Medulla oblongata (tissue), 1 donor: ENCODE measurements around the gene SNX11.

Experiments
- DNase-seq: peaks from one replicate; pipeline ENCODE4 v3.0.0-alpha.2; 2015; ENCODE audit errors: extremely low spot score

SNX11 gene

DNA sequence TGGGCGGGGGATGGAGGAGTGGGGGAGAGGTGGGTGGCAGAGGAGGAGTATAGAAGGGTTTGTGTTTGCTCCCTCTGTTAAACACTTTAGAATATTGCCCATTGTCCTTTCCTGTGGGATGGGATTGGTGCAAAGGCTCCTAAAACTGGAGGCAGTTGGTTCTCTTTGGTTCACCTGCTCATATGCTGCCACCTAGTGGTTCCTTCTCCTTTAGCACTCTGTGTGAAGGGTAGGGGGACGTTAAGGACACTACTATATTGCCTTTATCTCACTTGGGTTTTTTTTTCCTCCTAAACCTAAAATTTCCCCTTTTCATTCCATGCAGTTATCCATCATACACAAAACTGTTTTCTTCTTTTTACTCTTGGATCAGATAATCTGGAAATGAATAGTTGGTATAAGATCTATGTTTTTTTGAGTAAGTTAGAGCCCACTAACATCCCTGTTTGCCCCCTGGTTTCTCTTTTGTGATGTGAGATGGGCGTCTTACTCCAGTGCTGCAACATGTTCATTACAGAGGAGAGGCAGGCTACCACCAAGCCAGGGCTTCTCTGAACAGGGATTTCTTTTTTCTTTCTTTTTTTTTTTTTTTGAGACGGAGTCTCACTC lies 23.8 kb downstream of the SNX11 start:
- DNase-seq: peak; percentile 89

DNA sequence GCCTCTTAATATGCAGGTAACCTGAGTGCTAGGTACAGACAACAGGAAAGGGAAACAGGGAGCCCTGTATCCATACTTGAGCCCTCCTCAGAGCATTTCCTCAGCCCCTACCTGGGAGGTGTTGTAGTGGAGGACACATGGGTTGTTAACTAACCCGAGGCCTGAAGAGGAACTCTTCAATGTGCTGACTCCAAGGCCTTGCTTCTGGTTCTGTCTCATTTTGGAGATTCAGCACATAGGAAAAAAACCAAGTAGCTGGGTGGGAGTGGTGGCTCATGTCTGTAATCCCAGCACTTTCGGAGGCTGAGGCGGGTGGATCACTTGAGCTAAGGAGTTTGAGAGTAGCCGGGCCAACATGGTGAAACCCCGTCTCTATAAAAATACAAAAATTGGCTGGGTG lies 24.8 kb downstream of the SNX11 start:
- peak; percentile 47 for DNase-seq

DNA sequence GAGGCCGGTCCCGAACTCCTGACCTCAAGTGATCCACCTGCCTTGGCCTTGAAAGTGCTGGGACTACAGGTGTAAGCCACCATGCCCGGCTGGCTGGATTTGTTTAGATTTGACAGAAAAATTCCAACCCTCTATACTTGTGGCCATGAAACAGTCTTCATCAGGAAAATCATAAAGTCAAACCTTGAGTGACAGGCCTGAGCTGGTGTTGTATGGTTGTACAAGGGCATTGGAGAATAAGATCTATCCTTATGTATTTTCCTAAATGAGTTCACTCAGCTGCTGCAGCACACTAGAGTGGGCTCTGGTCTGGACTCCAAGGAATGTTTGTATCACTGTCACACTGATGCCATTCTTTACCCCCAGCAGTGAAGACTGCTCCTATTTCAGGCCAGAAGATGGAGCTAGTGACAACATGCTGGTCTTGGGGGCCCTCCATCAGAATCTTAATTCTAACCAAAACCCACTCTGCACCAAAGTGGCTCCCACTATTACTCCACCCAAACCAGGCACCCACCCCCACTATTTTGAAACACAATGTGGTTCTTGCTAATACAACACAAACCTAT lies 27.4 kb downstream of the SNX11 start:
- no peak for DNase-seq

DNA sequence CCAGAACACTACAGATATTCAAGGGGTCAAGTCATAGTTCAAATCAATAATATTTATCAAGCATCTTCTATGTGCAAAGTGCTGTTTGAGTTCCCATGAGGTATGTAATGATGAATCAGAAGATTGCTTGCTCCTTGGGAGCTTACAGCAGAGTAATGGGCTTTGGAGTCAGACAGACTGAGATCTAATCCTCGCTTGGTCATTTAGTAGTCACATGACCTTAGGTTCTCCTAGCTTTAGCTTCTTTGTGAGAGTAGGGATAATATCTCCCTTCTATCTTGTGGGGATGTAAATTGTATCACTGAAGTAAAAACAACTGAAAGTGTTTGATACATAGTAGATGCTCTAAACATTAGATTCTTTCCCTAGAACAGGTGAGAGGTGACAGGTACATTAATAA lies 30.1 kb downstream of the SNX11 start:
- no peak for DNase-seq

DNA sequence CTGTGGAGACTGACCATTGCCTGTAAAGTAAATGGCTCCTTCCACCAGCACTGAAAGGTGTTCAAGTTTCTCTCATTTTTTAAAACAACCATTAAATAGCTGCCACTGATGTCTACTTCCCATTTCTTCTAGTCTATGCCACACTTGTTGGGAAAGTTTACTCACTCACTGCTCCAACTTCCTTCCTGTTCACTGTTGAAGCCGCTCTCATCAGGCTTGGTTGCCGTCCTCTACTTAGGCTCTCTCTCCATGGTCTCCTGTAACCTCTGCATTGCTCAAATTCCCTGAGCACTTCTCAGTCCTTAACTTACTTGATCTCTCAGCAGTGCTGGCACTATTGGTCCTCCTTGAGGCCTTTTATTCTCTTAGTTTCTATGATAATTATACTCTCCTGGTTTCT lies 32.4 kb downstream of the SNX11 start:
- peak; percentile 38 for DNase-seq

DNA sequence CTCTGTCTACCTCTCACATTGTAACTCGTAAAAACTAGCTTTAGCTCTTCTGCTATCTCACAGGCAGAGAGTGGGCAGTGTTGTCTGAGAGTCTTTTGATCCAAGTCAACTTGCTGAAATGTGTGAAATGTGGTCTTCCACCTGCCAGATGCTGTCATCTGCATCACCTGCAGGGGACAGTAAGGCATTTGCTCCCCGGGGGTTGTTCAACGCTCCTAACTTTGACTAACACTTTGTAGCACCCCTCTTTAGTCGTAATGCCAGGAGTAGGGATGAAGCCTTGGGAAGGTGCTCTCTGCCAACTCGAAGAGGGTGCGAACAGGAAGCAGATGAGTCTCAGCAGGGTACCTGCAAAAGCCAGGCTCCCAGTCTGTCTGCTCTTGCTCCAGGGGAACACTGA lies 36.1 kb downstream of the SNX11 start:
- no peak for DNase-seq

DNA sequence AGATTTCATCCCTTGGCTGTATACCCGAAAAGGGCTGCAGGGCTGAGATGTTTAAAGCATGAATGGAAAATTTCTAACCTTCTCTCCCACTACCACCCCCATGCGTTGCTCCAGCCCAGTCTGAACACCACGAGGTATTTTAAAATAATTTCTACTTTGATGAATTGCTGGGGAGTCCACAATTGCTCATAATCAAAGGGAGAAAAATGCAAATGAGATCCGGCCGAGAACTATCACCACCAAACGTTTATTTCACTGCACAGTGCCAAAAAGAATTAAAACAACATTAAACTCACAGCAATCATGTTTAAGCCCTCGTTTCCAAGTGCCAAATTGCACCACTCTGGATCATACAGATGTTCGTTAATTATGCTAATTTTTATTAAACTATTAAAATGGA lies 36.7 kb downstream of the SNX11 start:
- DNase-seq: no peak

DNA sequence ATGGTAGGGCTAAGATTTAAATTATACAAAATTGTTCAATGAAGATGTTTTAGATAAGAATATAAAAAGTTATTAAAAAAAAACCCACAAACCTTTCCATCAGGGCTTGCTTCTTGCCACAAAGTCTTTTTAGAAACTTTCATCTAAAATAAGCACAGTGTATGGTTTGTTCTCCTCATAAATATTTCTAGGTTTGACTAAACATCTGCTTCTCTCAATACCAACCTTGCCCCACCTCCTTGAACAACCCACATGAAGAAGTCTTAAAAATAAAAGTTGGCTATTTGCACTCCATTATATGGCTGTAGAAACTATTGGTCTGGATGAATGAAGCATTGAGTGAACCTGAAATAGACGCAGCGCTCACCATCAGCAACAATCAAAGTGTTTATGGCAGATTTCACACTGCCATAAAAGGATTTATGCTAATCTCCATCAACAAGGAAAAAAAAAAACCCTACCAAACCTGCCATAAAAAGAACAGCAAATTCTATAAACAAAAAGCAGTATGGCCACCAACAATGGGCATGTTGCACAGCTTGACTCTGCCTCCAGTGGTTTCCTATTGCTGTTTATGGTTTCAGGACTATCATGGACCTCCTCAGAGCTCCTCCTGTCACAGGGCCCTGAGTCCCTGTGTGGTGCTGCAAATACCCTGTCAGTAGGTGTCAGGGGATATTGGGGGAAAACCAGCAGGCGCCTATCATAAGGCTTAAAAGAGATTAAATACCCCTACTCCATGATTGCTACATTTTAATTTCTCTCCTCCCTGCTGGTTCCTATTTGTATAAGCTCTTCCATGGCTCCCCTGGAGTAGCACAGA lies 37.6 kb downstream of the SNX11 start:
- no peak for DNase-seq

DNA sequence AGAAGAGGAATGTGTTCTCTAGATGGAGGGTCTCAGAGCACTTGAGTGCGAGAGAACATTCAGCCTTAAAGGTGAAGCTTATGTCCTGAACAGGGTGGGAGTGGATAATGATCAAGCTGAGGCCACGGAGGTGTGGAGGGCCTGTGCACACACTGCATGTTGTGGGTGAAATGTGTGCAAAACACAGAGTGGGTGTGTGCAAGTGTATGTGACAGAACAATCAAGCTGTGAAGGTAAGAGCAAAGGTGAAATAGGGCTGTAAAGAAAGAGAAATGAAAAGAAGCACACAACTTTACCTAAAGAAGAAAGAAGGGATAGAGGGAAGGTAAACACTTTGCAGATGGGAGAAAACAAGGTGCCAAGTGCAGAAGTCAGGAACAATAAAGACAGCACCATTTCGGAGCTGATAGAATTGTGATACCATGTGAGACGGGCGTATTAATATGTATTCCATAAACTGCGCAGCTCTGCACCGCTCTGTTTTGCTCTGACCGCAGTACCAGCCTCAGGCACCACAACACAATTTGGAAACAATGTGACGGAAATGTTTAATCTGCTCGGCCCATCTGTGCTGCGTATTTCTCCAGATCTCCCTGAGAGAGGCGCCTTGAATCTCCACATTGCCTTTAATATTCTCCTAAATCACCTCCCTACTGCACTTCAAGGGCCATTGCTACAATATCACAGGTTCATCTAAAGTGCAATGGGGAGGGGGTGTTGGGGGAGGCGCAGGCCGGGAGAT lies 40.6 kb downstream of the SNX11 start:
- DNase-seq: no peak

DNA sequence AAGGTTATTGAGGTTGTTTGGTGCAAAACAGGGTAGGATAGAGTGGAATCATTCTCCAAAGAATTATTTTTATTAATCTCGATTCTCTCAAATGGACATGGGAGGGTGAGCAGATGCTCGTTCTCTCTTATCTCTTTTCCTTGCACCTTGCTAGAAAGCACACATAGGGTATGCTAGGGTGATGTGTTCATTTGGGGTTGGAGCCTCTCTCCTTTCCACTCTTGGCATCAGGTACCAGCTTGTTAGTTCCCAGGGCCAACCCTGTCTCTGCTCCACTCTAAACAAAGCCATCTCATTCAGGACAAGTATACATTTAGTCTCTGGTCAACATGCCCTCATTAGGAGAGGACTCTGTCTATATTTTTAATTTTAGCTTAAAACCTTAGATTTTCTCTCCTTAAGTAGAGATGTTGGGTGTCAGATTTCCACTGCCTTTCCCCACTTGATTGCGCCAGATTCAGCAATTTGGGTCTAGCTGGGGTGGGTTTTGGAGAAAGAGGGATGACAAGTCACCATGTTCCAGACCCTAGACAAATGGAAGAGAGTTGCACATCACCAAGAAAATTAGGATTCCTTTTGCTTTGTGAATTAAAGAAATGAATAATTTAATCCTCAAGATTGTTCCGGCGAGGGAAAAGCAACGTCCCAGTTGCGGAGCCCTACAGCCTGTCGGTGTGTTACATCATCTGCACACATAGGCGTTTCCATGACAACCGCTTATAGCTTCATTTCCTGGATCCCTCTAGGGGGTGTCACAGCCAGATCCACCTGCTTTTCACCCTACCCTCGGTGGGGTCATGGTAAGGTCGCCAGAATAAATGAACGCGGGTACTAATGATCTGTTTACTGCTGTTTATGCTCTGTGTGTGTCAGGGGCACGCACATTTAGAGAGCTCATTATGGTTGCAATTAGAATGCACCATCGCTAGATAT lies 41.6 kb downstream of the SNX11 start:
- DNase-seq: no peak

DNA sequence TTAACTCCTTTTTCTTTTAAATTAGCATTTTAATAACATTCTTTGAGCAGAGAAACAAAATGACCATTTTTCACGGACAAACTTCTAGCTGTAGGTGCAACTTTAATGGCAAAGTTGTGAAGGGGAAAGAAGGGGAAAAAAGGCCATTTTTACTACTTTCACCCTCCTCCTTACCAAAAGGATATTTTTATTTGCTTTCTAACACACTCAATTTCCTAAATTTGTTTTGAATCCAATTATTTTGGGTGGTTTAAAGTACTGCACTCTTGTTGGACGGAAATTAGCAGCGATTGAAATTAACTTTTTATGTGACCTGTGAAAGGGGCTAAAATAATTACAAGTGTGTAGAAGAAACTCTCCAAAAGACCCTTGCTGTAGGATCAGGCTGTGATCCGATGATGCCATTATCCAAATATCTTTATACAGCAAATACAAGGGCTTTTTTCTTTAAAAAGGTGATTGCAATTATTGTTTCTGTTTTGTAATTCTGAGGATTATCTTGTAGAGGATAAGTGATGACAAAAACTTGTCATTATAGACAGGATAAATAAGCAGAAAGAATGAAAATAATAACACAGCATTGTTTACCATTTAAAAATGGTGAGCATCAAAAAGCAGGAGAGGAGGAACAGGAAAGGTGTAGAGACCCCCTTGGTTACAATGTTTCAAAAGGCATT lies 42.4 kb downstream of the SNX11 start:
- DNase-seq: no peak

DNA sequence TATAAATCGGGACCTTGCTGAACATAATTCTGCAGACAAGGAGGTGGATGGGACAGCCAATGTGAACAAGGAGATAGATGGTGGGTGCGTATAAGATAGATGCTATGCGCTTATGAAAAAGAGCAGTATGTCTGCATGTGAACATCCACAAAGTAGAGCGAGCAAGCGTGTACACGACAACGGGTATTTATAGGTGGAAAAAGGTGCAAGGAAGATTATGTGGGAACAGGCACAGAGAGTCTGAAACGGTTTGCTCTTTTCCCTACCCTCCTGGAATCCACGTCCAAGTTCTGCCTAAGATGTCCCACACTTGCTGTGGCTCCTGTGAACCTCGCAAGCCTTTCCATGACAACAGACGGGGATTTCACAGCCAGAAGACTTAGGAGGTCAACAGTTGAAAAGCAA lies 43.0 kb downstream of the SNX11 start:
- DNase-seq: no peak

DNA sequence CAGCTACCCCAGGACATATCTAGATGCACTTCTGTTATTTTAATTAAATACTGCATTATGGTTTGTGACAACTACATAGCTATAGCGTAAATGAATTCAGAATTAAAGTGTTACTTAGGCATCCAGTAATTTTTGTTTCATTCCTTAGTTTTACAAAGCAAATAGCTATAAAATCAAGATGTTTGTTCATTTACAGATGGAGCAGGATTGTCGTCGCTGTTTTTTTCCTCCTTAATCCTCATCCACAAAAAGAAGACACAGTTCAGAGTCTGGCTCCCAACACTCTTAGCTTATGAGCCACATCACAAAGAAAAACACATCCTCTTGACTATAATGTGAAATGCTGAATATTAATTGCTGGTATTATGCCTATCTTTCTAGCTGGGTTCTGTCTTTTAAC lies 43.7 kb downstream of the SNX11 start:
- DNase-seq: no peak

DNA sequence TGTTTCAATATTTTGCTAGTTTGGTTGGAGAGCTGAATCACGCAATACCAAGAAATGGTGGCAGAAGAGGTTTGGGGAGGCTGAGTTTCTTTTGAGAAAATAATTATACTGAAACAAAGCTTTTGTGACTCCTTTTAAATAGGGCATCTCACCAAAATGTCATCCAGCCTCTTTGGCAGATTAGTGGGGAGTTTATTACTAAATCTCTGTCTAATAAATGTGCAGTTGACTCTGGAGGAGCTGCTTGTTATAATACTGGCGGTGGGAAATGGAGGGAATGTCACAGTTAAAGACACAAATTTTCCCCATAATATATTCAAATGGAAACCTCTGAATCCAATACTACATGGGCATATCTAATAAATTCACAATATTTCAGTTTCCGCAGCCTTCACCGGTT lies 44.7 kb downstream of the SNX11 start:
- DNase-seq: no peak

DNA sequence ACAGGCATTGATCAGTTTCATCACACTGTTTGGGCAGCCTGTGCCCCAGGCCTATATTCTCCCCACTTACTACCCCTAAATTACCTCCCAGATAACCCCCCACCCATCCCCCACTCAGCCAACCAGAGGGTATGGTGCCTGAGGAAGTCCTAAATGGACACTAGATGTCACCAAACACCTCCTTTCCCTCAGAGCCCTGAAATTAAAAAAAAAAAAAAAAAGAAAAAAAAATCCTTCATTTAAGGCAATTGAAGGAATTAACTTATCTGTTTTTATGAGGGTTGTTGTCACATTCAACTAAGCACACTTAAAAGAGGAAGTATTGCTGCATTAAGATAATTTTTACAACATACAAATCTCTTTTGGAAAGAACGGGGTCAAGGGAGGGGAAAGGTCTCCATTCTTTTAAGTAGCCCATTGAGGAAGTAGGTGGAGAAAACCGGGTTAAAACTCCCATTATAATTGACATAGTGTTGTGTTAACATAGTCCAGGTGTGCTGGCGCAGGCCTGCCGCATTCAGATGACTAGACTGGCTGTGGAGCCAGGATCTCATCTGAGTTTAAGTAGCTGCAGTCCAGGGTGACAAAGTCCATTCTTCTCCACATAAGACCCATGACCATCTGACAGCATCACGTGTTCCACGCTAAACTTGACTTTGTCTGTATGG lies 46.3 kb downstream of the SNX11 start:
- DNase-seq: no peak

DNA sequence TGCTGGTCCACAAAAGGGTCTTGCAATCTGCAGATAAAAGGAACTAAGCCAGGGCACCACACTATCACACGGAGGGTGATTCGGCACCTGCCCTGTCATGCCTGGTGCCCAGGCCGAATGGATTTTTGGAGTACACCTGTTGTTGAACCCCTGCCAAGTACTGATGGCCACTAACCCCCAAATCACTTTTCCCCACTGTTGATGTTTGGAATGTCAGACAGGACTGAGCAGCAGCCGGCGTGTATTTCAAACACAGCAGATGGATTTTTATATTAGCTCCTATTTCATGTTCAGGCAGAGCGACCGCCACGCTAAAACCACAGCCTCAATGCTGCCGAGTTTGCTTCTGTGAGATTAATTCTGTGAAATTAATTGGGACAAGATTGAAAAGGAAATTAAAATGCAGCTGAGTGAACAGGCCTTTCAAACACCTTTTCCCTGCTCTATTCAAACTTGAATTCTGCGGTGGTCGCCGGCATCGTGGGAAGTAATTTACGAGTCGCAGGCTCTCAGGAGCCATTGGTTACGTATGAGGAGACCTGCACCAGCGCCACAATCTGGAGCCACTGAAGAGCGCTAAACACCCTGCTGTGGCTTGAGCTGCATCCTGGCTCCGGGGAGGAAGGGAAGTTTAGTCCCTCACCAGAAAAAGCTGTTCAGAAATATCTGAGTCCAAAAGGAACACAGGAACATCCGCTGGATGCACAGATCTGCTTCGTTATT lies 48.5 kb downstream of the SNX11 start:
- no peak for DNase-seq

DNA sequence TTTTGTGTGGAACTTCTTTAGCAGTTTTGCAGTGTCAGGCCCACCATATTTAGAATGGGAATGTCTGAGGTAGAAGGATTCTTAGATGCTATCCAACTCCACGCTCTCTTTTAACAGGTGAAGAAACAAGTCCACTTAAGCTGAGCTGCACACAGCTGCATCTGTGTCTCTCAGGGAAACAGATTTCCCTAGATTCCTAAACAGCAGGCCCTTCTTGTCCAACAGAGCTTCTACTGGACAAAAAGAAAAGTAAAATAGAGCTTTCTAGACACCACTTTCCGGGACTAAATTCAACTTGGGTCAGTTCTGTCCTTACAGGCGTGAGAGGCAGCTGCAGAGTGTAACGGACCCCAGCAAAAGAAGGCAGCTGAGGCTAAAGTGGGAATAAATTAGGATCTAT lies 51.7 kb downstream of the SNX11 start:
- peak; percentile 17 for DNase-seq

DNA sequence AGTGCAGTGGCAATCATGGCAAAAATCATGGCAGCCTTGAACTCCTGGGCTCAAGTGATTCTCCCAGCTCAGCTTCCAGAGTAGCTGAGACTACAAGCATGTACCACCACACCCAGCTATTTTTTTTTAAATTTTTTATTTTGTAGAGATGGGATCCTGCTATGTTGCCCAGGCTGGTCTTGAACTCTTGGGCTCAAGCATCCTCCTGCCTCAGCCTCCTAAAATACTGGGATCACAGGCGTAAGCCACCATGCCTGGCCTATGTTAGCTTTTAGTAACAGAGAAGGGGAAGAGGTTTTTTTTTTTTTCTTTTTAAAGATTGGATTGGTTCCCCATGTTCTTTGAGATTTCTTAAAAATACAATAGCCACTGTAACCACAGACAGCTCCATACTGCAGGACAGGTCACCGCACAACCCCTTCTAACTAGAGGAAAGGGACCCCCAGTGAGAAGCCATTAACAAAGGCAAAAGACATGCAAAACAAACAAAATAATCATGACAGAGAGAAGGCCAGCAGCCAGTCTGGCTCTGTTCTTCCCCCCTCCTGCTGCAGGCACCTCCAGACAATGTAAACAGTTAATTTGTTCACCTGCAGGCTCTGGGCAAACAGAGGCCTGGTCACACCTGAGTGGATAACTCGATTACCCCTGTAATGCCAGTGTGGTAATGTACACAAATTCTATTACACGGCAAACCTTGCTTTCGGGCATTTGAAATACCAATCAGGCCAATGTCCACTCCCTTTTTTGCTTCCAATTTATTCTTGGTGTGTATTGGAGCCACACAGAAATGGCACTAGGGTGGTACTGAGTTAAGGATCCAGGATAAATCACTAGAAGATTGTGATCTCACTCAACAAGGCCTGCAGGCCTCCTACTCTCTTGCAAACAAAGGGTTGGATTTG lies 52.9 kb downstream of the SNX11 start:
- no peak for DNase-seq
